HG03342 (cell line): ENCODE measurements around the gene PSMD2.
A peak's percentile ranks its signal among the peaks of the same experiment; 100 is the strongest.
"Not testable (repeated sequence)": the region's sequence is repeated elsewhere in the genome, so short reads cannot be mapped to it uniquely, and the experiment has no call there.

Source experiments
- ATAC-seq: cut with Tn5 transposase; IDR thresholded peaks from one replicate; pipeline ENCODE4 v1.9.1; 2021; ENCODE audit warnings: mild to moderate bottlenecking, moderate library complexity; ENCODE audit not compliant: unreplicated experiment

The PSMD2 gene

GRCh38 chr3:184298759-184299487 is at the start of gene PSMD2:
TSS of gene PSMD2 (plus strand) at chr3:184299241. CDS start at chr3:184299267, 26 bp downstream.
- ATAC-seq, result peak; percentile 92

GRCh38 chr3:184249412-184250166 is 49.5 kb upstream of the PSMD2 start, which contains the start of gene EEF1AKMT4:
TSS of gene EEF1AKMT4 (plus strand) at chr3:184249672. CDS start at chr3:184249695, 23 bp downstream.
- ATAC-seq, result peak; percentile 90

DNA sequence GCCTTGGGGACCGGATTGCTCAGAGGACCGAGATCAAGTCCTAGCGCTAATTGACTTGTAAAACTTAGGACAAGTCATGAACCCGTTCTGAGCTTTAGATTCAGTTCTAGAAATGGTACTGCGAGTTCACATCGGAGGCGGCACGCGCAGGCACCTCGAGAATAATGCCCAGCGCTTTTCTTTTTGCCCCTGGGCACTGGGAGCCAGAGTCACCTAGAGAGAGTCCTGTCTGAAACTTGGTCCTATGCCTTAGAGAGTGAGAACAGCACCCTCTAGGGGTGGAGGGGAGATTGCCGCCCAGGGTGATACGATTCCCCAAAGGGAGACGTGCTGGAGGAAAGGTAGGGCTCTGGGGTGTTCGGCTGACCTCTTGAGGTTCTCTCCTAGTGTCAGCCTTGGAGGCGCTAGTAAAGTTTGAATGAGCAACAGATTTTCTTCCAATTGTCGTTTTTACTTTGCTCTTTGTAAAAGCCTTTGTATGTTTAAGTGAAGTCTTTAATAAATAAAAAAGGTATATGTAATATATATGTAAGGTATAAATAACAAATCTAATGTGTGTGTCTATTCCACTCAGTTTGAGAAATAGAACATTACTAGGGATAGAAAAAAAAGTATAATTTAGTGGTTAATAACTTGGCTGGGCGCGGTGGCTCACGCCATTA is 48.7 kb upstream of the PSMD2 start:
- peak; percentile 63 for ATAC-seq

GRCh38 chr3:184255291-184256039 is 43.6 kb upstream of the PSMD2 start:
- no peak for ATAC-seq

GRCh38 chr3:184257083-184257915 is 41.7 kb upstream of the PSMD2 start:
- no peak for ATAC-seq

GRCh38 chr3:184258926-184259325 is 40.1 kb upstream of the PSMD2 start:
- no peak for ATAC-seq

GRCh38 chr3:184259396-184259877 is 39.6 kb upstream of the PSMD2 start:
- no peak for ATAC-seq

DNA sequence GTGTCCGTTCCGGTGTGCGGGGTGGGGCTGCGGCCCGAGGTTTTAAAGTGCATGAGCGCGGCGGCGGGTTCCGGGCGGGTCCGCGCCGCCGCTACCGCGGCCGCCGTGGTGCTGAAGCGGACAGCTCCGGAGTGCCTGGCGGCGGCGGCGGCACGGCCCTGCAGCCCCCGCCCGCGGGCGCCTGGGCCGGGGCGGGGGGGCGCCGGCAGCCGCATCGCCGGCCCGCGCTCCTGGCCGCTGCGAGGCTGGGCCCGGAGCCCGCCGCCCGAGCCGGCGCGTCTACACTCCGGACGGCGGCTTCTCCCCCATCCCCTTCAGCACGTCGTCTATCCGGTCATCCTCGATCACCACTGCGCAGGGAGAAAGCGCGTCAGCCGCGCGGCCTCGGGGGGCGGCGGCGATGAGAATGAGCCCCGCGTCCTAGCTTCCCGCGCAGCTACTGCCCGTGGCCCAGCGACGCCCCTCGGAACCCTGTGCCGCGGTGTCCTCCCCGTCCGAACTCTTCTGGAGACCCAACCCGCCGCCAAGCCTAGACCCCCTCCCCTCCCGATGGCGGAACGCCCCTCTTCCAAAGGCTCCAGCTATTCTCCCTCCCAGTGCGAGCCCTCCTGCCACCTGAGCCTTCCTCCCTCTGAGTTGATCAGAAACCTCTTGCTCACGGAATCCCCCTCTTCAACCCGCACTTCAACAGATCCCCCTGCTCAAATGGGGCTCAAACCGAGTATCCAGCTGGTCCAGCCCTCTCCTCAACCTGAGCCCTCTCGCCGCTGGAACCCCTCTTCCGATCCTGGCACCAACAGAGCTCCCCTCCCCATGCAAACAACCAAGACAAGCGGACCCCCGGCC is 38.9 kb upstream of the PSMD2 start:
- no peak for ATAC-seq

GRCh38 chr3:184260724-184261269 is 38.2 kb upstream of the PSMD2 start:
- ATAC-seq, result no peak

DNA sequence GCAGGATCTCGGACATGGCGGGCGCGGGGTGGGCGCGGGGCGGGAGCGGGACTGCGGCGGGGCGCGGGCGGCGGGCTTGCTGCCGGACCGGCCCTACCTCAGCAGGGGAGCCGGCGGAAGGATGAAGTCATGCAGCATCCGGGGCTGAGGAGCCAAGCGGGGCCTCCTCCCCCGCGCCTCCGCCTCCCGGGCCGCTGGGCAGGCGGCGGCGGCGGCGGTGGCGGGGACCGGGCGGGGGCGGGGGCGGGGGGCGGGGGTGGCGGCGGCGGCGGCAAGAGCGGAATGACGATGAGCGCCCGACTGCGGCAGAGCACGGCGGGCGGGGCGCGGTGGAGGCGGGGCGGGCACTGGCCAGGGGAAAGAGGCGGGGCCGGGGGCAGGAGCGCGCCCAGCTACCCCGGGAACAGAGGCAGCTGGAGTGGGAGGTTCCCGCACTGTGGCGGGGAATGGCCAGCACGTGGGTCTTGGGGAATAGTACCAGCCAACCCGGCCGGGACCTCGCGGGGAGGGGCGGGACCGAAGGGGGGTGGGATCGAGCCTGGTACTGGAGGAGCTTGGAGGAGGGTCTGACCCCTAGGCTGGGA is 37.7 kb upstream of the PSMD2 start, which contains the start of gene CAMK2N2:
Gene CAMK2N2 (minus strand): TSS at position 284 of the 584 bp plus-strand sequence. CDS start 268 bp downstream, at position 16.
- ATAC-seq, result peak; percentile 46

- ATAC-seq, result no peak
Measured at GRCh38 chr3:184261854-184262763, 36.9 kb upstream of the PSMD2 start.

GRCh38 chr3:184262764-184263179 is 36.3 kb upstream of the PSMD2 start:
- ATAC-seq, result no peak

DNA sequence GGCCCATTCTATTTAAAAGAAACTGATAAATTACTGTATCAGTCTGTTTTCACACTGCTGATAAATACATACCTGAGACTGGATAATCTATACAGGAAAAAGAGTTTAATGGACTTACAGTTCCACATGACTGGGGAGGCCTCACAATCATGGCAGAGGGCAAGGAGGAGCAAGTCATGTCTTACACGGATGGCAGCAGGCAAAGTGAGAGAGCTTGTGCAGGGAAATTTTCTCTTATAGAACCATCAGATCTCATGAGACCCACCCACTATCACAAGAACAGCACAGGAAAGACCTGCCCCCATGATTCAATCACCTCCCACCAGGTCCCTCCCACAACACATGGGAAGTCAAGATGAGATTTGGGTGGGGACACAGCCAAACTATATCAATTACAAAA is 31.8 kb upstream of the PSMD2 start:
- not testable (repeated sequence) for ATAC-seq

DNA sequence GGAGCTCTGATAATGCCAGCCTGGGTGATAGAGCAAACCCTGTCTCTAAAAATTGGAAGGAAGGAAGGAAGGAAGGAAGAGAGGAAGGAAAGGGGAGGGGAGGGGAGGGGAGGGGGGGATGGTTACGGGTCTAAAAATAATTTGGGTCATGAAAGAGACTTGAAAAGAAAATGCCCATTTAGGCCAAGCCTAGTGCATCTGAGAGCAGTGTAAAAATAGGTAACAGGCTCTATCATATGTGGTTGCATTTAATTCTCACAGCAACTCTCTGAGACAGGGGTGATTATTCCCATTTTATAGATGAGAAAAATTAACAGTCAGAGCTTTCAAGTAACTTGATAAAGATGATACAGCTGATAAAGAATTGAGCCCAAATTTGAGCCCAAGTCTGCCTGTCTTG is 26.8 kb upstream of the PSMD2 start:
- ATAC-seq, result no peak

- no peak for ATAC-seq
Measured at GRCh38 chr3:184275381-184275701, 23.7 kb upstream of the PSMD2 start.

GRCh38 chr3:184275961-184276910 is 22.8 kb upstream of the PSMD2 start, which contains the start of gene ECE2:
TSS of gene ECE2 (plus strand) at chr3:184276022. CDS start at chr3:184276154, 132 bp downstream.
- ATAC-seq, result no peak
